ENCODE measurements around the gene WDR74. TPM values are rescaled to one million over a fixed set of nuclear protein-coding genes. Genes with fewer than 3 reads are reported as not detected.
"Not testable (repeated sequence)": the region's sequence is repeated elsewhere in the genome, so short reads cannot be mapped to it uniquely, and the experiment has no call there.

The WDR74 gene
- total and polyA plus RNA-seq, 9 donors = 25.1 to 70.6 (median 53.3) TPM

DNA sequence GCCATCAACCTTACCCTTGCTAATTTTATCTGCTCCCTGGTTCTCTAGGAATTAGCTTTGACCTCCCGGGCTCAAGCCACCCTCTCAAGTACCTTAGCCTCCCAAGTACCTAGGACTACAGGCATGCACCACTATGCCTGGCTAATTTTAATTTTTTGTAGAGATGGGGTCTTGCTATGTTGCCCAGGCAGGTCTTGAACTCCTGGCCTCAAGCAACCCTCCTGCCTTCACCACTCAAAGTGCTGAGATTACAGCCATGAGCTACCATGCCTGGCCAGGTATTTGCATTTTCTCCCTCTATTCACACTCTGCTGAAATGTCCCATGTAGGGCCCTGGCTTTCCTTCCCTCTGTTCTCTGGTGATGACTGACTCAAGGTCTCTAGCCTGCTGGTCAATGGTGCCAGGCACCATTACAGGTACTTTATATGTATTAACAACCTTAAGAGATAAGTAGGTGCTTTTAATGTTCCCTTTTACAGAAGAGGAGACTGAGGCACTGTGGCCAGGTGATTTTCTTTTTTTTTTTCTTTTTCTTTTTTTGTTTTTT, 8.5 kb upstream of the WDR74 start:
- Histone ChIP-seq H3K4me1 (ENCODE audit: insufficient read depth) (no peaks in the 10 kb centered on the region), H3K4me3 (no peak overlapping the region), H3K9me3 (no peaks in the 10 kb centered on the region), H3K36me3 (no peaks in the 10 kb centered on the region), H3K27me3 (no peaks in the 10 kb centered on the region), H3K27ac (no peak overlapping the region)
- intact Hi-C loops (cut with DNase I) = no loop called here
- no peak for DNase-seq
- TF ChIP-seq, protein P1, sequence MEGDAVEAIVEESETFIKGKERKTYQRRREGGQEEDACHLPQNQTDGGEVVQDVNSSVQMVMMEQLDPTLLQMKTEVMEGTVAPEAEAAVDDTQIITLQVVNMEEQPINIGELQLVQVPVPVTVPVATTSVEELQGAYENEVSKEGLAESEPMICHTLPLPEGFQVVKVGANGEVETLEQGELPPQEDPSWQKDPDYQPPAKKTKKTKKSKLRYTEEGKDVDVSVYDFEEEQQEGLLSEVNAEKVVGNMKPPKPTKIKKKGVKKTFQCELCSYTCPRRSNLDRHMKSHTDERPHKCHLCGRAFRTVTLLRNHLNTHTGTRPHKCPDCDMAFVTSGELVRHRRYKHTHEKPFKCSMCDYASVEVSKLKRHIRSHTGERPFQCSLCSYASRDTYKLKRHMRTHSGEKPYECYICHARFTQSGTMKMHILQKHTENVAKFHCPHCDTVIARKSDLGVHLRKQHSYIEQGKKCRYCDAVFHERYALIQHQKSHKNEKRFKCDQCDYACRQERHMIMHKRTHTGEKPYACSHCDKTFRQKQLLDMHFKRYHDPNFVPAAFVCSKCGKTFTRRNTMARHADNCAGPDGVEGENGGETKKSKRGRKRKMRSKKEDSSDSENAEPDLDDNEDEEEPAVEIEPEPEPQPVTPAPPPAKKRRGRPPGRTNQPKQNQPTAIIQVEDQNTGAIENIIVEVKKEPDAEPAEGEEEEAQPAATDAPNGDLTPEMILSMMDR (IDR thresholded peaks at IDR 0.05) = no peak
- TF ChIP-seq POLR2A (IDR thresholded peaks at IDR 0.05) (no peak), EP300 (IDR thresholded peaks at IDR 0.05) (no peak)
- WGBS, 3 donors = 81 to 91% (median 91%) methylated on average over 1 of the region's 1 CpG

DNA sequence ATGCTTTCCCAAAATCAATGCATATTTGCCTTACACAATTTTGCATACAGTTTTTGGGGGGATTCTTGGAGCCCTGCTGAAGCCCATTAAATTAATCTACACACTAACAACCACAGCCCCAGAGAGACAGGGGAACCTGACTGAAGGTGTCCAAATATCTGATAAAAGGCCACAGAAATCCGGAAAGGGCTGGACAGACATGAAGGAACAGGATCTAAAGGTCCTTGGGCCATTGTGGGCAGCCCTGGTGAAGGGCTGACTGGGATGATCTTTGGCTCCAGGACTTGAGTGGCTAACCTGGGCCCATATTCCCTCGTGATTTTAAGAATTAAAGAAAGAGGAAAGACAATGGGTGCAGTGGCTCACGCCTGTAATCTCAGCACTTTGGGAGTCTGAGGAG, 6.8 kb upstream of the WDR74 start:
- Histone ChIP-seq H3K27ac (no peak overlapping the region), H3K36me3 (no peaks in the 10 kb centered on the region), H3K27me3 (no peaks in the 10 kb centered on the region), H3K4me1 (ENCODE audit: insufficient read depth) (no peaks in the 10 kb centered on the region), H3K4me3 (no peak overlapping the region), H3K9me3 (no peaks in the 10 kb centered on the region)
- intact Hi-C loops (cut with DNase I) = no loop called here
- WGBS, 3 donors = 85 to 94% (median 91%) methylated on average over 3 of the region's 3 CpGs
- DNase-seq = no peak
- TF ChIP-seq POLR2A (IDR thresholded peaks at IDR 0.05) = no peak
- TF ChIP-seq EP300 (IDR thresholded peaks at IDR 0.05) = no peak
- TF ChIP-seq, protein P1 (IDR thresholded peaks at IDR 0.05) = no peak

DNA sequence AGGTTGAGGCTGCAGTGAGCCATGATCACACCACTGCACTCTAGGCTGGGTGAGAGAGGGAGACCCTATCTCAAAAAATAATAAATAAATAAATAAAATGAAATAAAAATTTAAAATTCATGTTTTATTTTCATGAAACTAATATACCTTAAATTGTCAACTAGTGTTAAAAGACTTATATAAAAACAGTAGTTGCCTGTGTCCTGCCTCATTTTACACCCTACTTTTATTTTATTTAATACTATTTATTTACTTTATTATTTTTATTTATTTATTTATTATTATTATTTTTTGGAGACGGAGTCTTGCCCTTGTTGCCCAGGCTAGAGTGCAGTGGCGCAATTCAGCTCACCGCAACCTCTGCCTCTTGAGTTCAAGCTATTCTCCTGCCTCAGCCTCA, 4.8 kb upstream of the WDR74 start:
- Histone ChIP-seq H3K4me1 (ENCODE audit: insufficient read depth) (no peaks in the 10 kb centered on the region), H3K9me3 (no peaks in the 10 kb centered on the region), H3K4me3 (no peak overlapping the region), H3K27me3 (no peaks in the 10 kb centered on the region), H3K27ac (no peak overlapping the region), H3K36me3 (no peaks in the 10 kb centered on the region)
- 94 to 95% (median 95%) methylated on average over 3 of the region's 3 CpGs for WGBS, 3 donors
- TF ChIP-seq, protein P1 (IDR thresholded peaks at IDR 0.05) = no peak
- no peak for TF ChIP-seq EP300 (IDR thresholded peaks at IDR 0.05)
- TF ChIP-seq POLR2A (IDR thresholded peaks at IDR 0.05) = no peak
- intact Hi-C loops (cut with DNase I) = loop anchor here in 1 of 4 donors (5.0 kb wide), 1 partner anchor 117 kb away; the partner anchor contains the start of genes HNRNPUL2 and TTC9C
- no peak for DNase-seq

DNA sequence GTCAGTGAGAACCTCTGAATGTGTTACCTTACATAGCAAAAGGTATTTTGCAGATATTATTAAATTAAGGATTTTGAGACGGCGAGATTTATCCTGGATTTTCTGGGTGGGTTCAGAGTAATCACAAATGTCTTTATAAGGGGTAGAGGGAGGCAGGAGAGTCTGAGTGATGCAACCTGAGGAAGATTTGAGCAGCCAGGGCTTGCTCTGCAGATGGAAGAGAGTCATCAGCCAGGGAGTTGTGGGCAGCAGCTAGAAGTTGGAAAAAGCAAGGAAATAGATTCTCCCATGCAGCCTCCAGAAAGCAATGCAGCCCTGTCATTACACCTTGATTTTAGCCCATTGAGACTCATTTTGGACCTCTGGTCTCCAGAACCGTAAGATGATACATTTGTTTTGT, 4.1 kb upstream of the WDR74 start:
- Histone ChIP-seq H3K4me1 (ENCODE audit: insufficient read depth) (no peaks in the 10 kb centered on the region), H3K36me3 (no peaks in the 10 kb centered on the region), H3K27ac (no peak overlapping the region), H3K4me3 (no peak overlapping the region), H3K9me3 (no peaks in the 10 kb centered on the region), H3K27me3 (no peaks in the 10 kb centered on the region)
- TF ChIP-seq, protein P1 (IDR thresholded peaks at IDR 0.05) = no peak
- no peak for TF ChIP-seq POLR2A (IDR thresholded peaks at IDR 0.05)
- no peak for TF ChIP-seq EP300 (IDR thresholded peaks at IDR 0.05)
- 91 to 96% (median 95%) methylated on average over 3 of the region's 3 CpGs for WGBS, 3 donors
- intact Hi-C loops (cut with DNase I) = loop anchor here in 1 of 4 donors (5.0 kb wide), 1 partner anchor 116 kb away; the partner anchor contains the start of genes HNRNPUL2 and TTC9C
- DNase-seq = no peak

DNA sequence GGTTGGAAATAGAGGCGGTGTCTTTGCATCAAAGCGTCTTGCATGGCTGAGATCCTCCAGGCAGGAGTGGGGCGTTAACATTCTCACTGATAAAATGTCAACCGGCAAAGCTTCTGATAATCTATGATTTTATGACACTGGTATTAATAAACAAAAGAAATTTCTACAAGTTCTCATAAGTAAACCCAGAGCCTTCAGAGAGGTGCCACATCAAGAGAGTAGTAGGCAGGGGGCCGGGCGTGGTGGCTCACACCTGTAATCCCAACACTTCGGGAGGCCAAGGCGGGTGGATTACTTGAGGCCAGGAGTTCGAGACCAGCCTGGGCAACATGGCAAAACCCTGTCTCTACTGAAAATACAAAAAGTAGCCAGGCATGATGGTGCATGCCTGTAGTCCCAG, 3.5 kb upstream of the WDR74 start:
- not testable (repeated sequence) for H3K4me3 ChIP-seq; H3K9me3 ChIP-seq; H3K36me3 ChIP-seq; DNase-seq; H3K27me3 ChIP-seq; H3K4me1 ChIP-seq (ENCODE audit: insufficient read depth)
- H3K27ac ChIP-seq = peak overlapping the region; percentile 95 to 98
- intact Hi-C loops (cut with DNase I) = loop anchor here in 1 of 4 donors (5.0 kb wide), 1 partner anchor 116 kb away; the partner anchor contains the start of genes HNRNPUL2 and TTC9C
- WGBS, 3 donors = 80 to 85% (median 81%) methylated on average over 9 of the region's 9 CpGs

All from ovary (tissue), 9 donors.